Vagina (tissue), 2 donors: ENCODE results near the gene DNAJB1. TPM values are rescaled to one million over a fixed set of nuclear protein-coding genes. Genes with fewer than 3 reads are reported as not detected.

ENCODE experiments used
- DNase-seq, 2 donors: peaks; one replicate each; pipeline ENCODE4 v3.0.0-alpha.2; 2017; ENCODE audit errors: extremely low spot score in 2 of 2
- H3K27ac ChIP-seq: fragments of 200-600 bp; sonication (generic); one replicate; pipeline ENCODE4 v1.5.1; 2019
- H3K27me3 ChIP-seq: fragments of 200-600 bp; sonication (generic); one replicate; pipeline ENCODE4 v1.5.1; 2019
- H3K36me3 ChIP-seq, 2 donors: fragments of 200-600 bp; sonication (generic); one replicate each; pipeline ENCODE4 v1.5.1; 2017 to 2019
- H3K4me1 ChIP-seq: fragments of 200-600 bp; sonication (generic); one replicate; pipeline ENCODE4 v1.5.1; 2019
- H3K4me3 ChIP-seq, 2 donors: fragments of 200-600 bp; sonication (generic); 1 replicate in 1 of 2; 2 replicates in 1 of 2; pipeline ENCODE4 v1.5.1; 2016 to 2019
- H3K9me3 ChIP-seq: fragments of 200-600 bp; sonication (generic); one replicate; pipeline ENCODE4 v1.5.1; 2019
- POLR2A ChIP-seq, 2 donors: fragments of 450-650 bp; IDR thresholded peaks; one replicate each; pipeline ENCODE4 v1.6.1; 2017; ENCODE audit warnings: antibody characterized with exemption in 2 of 2, mild to moderate bottlenecking in 2 of 2, moderate library complexity in 2 of 2
- POLR2AphosphoS5 ChIP-seq, 2 donors: sonication (generic); formaldehyde crosslinking; IDR thresholded peaks; one replicate each; pipeline ENCODE4 v1.9.0; 2017; ENCODE audit warnings: antibody characterized with exemption in 2 of 2, mild to moderate bottlenecking in 2 of 2, low read depth in 1 of 2; ENCODE audit not compliant: insufficient read depth in 1 of 2
- intact Hi-C: fragments of 100-400 bp; cut with DNase I; formaldehyde crosslinking; loops from one replicate; pipeline ENCODE4 v1.15.1; 2023
- microRNA counts, 2 donors: library from miRNA; unstranded; fragments of <30 nt; microRNA quantifications; one replicate each; lab custom pipeline; 2016 to 2017
- microRNA-seq: library from miRNA; unstranded; fragments of <30 nt; microRNA quantifications from one replicate; pipeline ENCODE4, GENCODE V29; 2017; ENCODE audit warnings: borderline number of aligned reads, borderline replicate concordance
- small RNA-seq: library from RNA; depleted of rRNA; stranded (forward); fragments of <200 nt; gene quantifications from one replicate; pipeline ENCODE3, GENCODE V24; 2016
- total RNA-seq: library from RNA; depleted of rRNA; stranded (reverse); fragments of >200 nt; gene quantifications from one replicate; pipeline ENCODE4 v1.2.3, GENCODE V29; 2016
- TF ChIP-seq, protein P1 (sequence below), 3 experiments: fragments of 450-650 bp in 2 of 3; fragments of 200-600 bp in 1 of 3; sonication (generic) in 1 of 3; IDR thresholded peaks; one replicate each; pipeline ENCODE4 v1.5.1; 2017 to 2019; ENCODE audit warnings: antibody characterized with exemption in 3 of 3, mild to moderate bottlenecking in 2 of 3, moderate library complexity in 2 of 3

Gene DNAJB1
- total RNA-seq, 1 donor from 2014 or later = 164 TPM

DNA sequence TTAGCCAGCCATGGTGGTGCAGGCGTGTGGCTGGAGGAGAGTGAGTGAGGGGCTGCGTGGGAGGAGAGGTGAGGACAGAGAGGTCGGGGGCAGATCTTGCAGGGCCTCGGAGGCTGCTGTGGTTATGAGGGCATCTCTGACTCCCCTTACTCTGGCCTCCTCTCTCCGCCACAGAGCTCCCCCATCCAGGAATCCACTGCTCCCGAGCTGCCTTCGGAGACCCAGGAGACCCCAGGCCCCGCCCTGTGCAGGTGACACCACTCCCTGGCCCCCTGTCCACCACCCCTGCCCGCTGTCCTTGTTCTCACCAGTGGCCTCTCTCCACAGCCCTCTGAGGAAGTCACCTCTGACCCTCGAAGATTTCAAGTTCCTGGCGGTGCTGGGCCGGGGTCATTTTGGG is 50.8 kb downstream of the DNAJB1 start:
- Histone ChIP-seq H3K36me3 (peaks cover 0 to 52% of the 10 kb centered on the region in 2 donors), H3K9me3 (no peaks in the 10 kb centered on the region), H3K4me1 (peaks cover 8% of the 10 kb centered on the region), H3K4me3 (no peak overlapping the region), H3K27me3 (no peaks in the 10 kb centered on the region), H3K27ac (no peak overlapping the region)
- no peak for TF ChIP-seq POLR2AphosphoS5 (IDR thresholded peaks at IDR 0.05; ENCODE audit: insufficient read depth in 1 of 2, low read depth in 1 of 2)
- TF ChIP-seq, protein P1, sequence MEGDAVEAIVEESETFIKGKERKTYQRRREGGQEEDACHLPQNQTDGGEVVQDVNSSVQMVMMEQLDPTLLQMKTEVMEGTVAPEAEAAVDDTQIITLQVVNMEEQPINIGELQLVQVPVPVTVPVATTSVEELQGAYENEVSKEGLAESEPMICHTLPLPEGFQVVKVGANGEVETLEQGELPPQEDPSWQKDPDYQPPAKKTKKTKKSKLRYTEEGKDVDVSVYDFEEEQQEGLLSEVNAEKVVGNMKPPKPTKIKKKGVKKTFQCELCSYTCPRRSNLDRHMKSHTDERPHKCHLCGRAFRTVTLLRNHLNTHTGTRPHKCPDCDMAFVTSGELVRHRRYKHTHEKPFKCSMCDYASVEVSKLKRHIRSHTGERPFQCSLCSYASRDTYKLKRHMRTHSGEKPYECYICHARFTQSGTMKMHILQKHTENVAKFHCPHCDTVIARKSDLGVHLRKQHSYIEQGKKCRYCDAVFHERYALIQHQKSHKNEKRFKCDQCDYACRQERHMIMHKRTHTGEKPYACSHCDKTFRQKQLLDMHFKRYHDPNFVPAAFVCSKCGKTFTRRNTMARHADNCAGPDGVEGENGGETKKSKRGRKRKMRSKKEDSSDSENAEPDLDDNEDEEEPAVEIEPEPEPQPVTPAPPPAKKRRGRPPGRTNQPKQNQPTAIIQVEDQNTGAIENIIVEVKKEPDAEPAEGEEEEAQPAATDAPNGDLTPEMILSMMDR (IDR thresholded peaks at IDR 0.05) = no peak
- no peak for TF ChIP-seq POLR2A (IDR thresholded peaks at IDR 0.05)
- no peak for DNase-seq
- intact Hi-C loops = no loop called here

MicroRNAs encoded within 50 kb of the gene (microRNA counts, 767-probe panel; counts per million panel counts)
- microRNA hsa-miR-639 (lab: Ali Mortazavi, UCI) = 238 to 261 counts per million in 2 donors

Small RNA genes lying within 50 kb of the gene (microRNA-seq; reads per million reads assigned to microRNA genes)
- not detected for gene MIR639

Small RNA genes lying within 50 kb of the gene (small RNA-seq; reads per million reads assigned to genes)
- not detected for gene SNRPGP15

Other genes starting within 250 kb of the DNAJB1 start
- 43.5 TPM for gene ADGRE5, start 137.0 kb downstream of the DNAJB1 start, total RNA-seq
- gene DDX39A, start 99.1 kb downstream of the DNAJB1 start, total RNA-seq = 81.8 TPM
- 72.7 TPM for gene PKN1, start 85.1 kb downstream of the DNAJB1 start, total RNA-seq
- gene PTGER1, start 43.0 kb downstream of the DNAJB1 start, total RNA-seq = not detected
- 81.0 TPM for gene GIPC1, start 22.3 kb downstream of the DNAJB1 start, total RNA-seq
- gene TECR, start 11.2 kb upstream of the DNAJB1 start, total RNA-seq = 110 TPM
- 375 TPM for gene NDUFB7, start 53.7 kb upstream of the DNAJB1 start, total RNA-seq
- not detected for gene CLEC17A, start 64.7 kb upstream of the DNAJB1 start, total RNA-seq
- gene ADGRE3, start 156.4 kb upstream of the DNAJB1 start, total RNA-seq = not detected
- gene ZNF333, start 171.7 kb upstream of the DNAJB1 start, total RNA-seq = 19.9 TPM